KOPT-K1 (cell line): ENCODE data around the gene CELSR3.

Experiments
- H3K27ac ChIP-seq: fragments of 200-600 bp; sonication (generic); 2 replicates; pipeline ENCODE4 v1.5.1; 2016; ENCODE audit warnings: antibody characterized with exemption, mild to moderate bottlenecking, low read depth, low read length; ENCODE audit not compliant: poor library complexity, severe bottlenecking
- H3K36me3 ChIP-seq: fragments of 200-600 bp; sonication (generic); 2 replicates; pipeline ENCODE4 v1.5.1; 2017; ENCODE audit warnings: antibody characterized with exemption, mild to moderate bottlenecking, low read length, moderate library complexity; ENCODE audit not compliant: insufficient read depth
- H3K9me3 ChIP-seq: fragments of 200-600 bp; sonication (generic); 2 replicates; pipeline ENCODE4 v1.5.1; 2017; ENCODE audit warnings: antibody characterized with exemption, low read length, mild to moderate bottlenecking; ENCODE audit not compliant: insufficient read depth, poor library complexity, severe bottlenecking

CELSR3 gene

DNA sequence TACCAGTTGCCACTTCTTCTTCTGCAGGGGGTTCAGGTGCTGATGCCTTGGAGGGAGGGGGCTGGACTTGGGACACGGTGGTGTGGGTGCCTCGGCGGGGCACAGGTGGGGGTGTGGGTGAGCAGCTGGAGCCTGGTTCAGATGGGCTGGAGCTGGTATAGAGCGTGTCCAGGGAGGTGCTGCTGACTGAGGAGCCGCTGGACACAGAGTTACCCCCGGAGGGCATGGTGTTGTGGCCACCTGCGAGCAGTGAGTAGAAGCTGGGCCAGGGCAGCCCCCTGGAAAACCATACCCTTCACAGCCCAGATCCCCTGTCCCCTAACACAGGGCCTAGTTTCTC is 18.8 kb upstream of the CELSR3 start:
- Histone ChIP-seq H3K27ac (no peak overlapping the region), H3K36me3 (peaks cover 70% of the 10 kb centered on the region), H3K9me3 (no peaks in the 10 kb centered on the region)

DNA sequence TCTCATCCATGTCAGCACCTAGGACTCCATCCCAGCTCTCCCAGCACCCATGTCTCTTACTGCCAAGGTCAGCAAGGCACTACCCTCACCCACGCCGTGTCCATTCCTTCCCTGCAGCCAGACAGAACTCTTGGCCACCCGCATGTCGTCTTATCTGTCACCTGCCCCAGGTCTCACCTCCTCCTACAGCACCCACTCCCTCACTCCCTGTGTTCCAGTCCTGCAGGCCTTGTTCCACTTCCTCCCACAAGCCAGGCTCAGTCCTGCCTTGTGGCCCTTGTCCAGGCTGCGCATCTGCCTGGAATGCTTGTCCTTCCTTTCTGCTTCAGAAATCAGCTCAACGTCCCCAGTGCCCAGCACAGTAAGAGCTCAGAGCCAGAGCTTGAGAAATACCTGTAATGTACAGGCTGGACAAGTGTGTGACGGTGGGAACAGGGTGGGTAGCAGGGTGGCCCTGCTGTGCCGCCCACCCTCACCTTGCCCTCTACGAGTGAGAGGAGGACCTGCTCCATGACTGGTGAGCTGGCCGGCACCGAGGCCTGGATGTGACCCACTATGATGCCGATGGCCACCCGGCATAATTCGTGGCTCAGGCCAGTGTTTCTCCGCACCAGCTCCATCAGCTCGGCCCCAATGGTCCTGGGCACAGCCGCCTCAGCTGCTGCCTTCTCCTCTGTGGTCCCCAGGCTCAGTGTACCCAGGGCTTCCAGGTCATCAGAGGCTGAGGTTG is 18.3 kb upstream of the CELSR3 start:
- Histone ChIP-seq H3K27ac (no peak overlapping the region), H3K36me3 (peaks cover 75% of the 10 kb centered on the region), H3K9me3 (no peaks in the 10 kb centered on the region)

GRCh38 chr3:48679411-48680391 is 17.0 kb upstream of the CELSR3 start:
- H3K9me3 ChIP-seq: no peaks in the 10 kb centered on the region
- H3K36me3 ChIP-seq: peaks cover 86% of the 10 kb centered on the region
- no peak overlapping the region for H3K27ac ChIP-seq

GRCh38 chr3:48678566-48679380 is 16.1 kb upstream of the CELSR3 start:
- no peaks in the 10 kb centered on the region for H3K9me3 ChIP-seq
- no peak overlapping the region for H3K27ac ChIP-seq
- H3K36me3 ChIP-seq: peaks cover 95% of the 10 kb centered on the region

- H3K27ac ChIP-seq: no peak overlapping the region
- no peaks in the 10 kb centered on the region for H3K9me3 ChIP-seq
- peaks cover 92% of the 10 kb centered on the region for H3K36me3 ChIP-seq
Measured at GRCh38 chr3:48678056-48678455, 15.4 kb upstream of the CELSR3 start.

- no peaks in the 10 kb centered on the region for H3K9me3 ChIP-seq
- peaks cover 79% of the 10 kb centered on the region for H3K36me3 ChIP-seq
- H3K27ac ChIP-seq: no peak overlapping the region
Measured at GRCh38 chr3:48674505-48674904, 11.8 kb upstream of the CELSR3 start.

- Histone ChIP-seq H3K27ac (no peak overlapping the region), H3K36me3 (peaks cover 59% of the 10 kb centered on the region; the same call in 1 of the 2 replicates), H3K9me3 (no peaks in the 10 kb centered on the region)
Measured at GRCh38 chr3:48672522-48672921, 9.8 kb upstream of the CELSR3 start.

GRCh38 chr3:48664929-48665328 is 2.2 kb upstream of the CELSR3 start:
- H3K27ac ChIP-seq: no peak overlapping the region

DNA sequence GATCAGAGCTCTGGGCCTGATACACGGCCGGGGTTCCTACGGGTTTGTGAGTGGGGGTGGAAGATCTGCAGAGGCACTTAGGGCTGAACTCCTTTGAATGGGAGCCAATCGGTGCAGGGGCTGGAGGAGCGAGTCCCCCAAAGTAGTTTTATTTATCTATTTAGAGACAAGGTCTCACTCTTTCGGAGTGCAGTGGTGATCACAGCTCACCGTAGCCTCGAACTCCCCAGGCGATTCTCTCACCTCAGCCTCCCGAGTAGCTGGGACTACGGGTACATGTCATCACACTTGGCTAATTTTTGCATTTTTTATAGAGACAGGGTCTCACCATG is 1.6 kb upstream of the CELSR3 start:
- H3K27ac ChIP-seq: no peak overlapping the region
- H3K36me3 ChIP-seq: 0 out of 2 replicates have a peak, but pooled peaks cover 10% of the 10 kb centered on the region
- peaks cover 9% of the 10 kb centered on the region for H3K9me3 ChIP-seq

More at GRCh38 chr3:48664929-48665328, 2.2 kb upstream of the CELSR3 start:
- 0 out of 2 replicates have a peak, but pooled peaks cover 10% of the 10 kb centered on the region for H3K36me3 ChIP-seq
- peaks cover 9% of the 10 kb centered on the region for H3K9me3 ChIP-seq

DNA sequence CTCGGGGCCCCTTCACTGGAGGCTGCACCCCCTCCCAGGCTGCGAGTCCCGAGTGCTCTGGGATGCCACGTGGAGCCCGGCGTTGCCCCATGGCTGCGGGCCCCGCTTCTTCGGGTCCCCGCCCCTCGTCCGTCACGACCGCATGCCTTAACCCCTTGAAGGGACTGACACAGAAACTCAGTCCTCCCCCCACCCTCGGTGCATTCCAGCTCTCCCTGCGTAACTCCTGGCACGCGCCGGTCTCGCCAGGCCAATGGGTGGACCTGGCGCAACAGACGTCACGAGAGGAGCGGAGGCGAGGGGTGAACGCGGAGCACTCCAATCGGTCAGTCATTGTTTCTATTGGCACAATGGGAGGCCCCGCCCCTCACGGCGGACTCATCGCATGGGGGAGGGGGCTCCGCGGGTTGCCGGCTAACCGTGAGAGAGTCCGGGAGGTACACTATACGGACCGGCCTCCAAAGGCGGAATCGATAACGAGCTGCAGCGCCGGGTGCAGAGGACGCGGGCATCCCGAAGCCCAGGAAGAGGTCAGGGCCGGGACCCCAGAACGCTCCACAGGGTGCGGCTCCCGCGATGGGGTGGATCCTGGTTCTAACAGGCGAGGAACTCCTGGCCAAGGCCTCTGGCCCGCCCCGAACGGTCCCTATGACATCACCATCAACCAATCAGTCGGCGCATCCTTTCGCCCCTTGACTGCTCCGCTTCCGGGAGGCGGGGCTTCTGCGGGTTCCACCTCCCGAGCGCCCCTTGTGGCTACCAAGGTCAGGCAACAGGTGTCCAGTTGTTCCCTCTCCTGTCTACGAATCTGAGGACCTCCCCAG is 1.0 kb upstream of the CELSR3 start:
- H3K9me3 ChIP-seq: peaks cover 9% of the 10 kb centered on the region
- no peak overlapping the region for H3K27ac ChIP-seq
- 0 out of 2 replicates have a peak, but pooled peaks cover 10% of the 10 kb centered on the region for H3K36me3 ChIP-seq

- Histone ChIP-seq H3K36me3 (0 out of 2 replicates have a peak, but pooled peaks cover 10% of the 10 kb centered on the region), H3K9me3 (peaks cover 9% of the 10 kb centered on the region), H3K27ac (no peak overlapping the region)
Measured at GRCh38 chr3:48662145-48662752, 437 bp downstream of the CELSR3 start.

- H3K27ac ChIP-seq: no peak overlapping the region
- H3K9me3 ChIP-seq: peaks cover 9% of the 10 kb centered on the region
- H3K36me3 ChIP-seq: 0 out of 2 replicates have a peak, but pooled peaks cover 10% of the 10 kb centered on the region
Measured at GRCh38 chr3:48661501-48662144, 1.1 kb downstream of the CELSR3 start.

GRCh38 chr3:48660800-48661400 is 1.8 kb downstream of the CELSR3 start:
- Histone ChIP-seq H3K36me3 (0 out of 2 replicates have a peak, but pooled peaks cover 10% of the 10 kb centered on the region), H3K9me3 (peaks cover 9% of the 10 kb centered on the region), H3K27ac (no peak overlapping the region)
